H1 (cell line): ENCODE data around the gene CCDC12. TPM values are rescaled to one million over a fixed set of nuclear protein-coding genes. Genes with fewer than 3 reads are reported as not detected.

Experiments
- ATF2 ChIP-seq: IDR thresholded peaks from 2 replicates; pipeline ENCODE4 v1.6.1; 2012; ENCODE audit warnings: low read length, inconsistent platforms
- CTCF ChIP-seq, 3 experiments: IDR thresholded peaks; 1 replicate in 2 of 3; 2 replicates in 1 of 3; pipeline versions ENCODE4 v1.5.1 to v1.6.1; 2011; ENCODE audit warnings: low read length in 3 of 3, mild to moderate bottlenecking in 3 of 3, inconsistent platforms in 2 of 3, low read depth in 1 of 3, moderate library complexity in 1 of 3; ENCODE audit not compliant: insufficient read depth in 1 of 3; ENCODE audit errors: control extremely low read depth in 1 of 3
- RFX5 ChIP-seq: IDR thresholded peaks from 2 replicates; pipeline ENCODE4 v1.6.1; 2011; ENCODE audit warnings: low read depth, low read length, improper control_type of control experiment, borderline replicate concordance
- SAP30 ChIP-seq: fragments of 300-600 bp; sonication (generic); IDR thresholded peaks from 2 replicates; pipeline ENCODE4 v1.7.1; 2012; ENCODE audit warnings: low read length, moderate library complexity, mild to moderate bottlenecking, inconsistent platforms; ENCODE audit not compliant: insufficient read depth, insufficient replicate concordance
- polyA plus RNA-seq, 7 experiments: library from polyadenylated mRNA; depleted of rRNA in 3 of 7; stranded (reverse) in 5 of 7; unstranded in 2 of 7; fragments of >200 nt in 5 of 7; fragments of 200-250 nt in 2 of 7; gene quantifications; 1 replicate in 5 of 7; 2 replicates in 1 of 7; 4 replicates in 1 of 7; pipeline versions ENCODE4 v1.2.1 to v1.2.3, GENCODE V29; 2011 to 2013; ENCODE audit warnings: missing spikeins in 2 of 7, mixed read lengths in 2 of 7
- total RNA-seq: library from RNA; stranded (reverse); fragmentation: NEBNext Ultra II Directional; extraction: Animal tissue kit (Norgen Biotek cat#: 25700); gene quantifications from 2 replicates; pipeline ENCODE4 v1.2.1, GENCODE V29; 2021

Gene CCDC12
- total and polyA plus RNA-seq, 2 of the 8 experiments (the other 6 are each of a cell fraction or from before 2014, with no cell fraction given): 29.5 to 41.3 TPM

- TF ChIP-seq ATF2 (no peak), RFX5 (no peak), SAP30 (no peak), CTCF (IDR thresholded peaks at IDR 0.05; ENCODE audit: control extremely low read depth in 1 of 3, insufficient read depth in 1 of 3, low read depth in 1 of 3, low read length in 3 of 3) (no peak)
- TF ChIP-seq, all 59 proteins: peak for 0
Measured at GRCh38 chr3:46993986-46994385, 17.4 kb upstream of the CCDC12 start (continued).
